Activated CD8-positive, alpha-beta memory T cell treated with anti-CD3 and anti-CD28 coated beads, Interleukin-2, amount 10 ng/mL, durations not matched to agents 7 days and 5 days (primary cell): Measurements from ENCODE around the gene TADA2B. TPM values are rescaled to one million over a fixed set of nuclear protein-coding genes. Genes with fewer than 3 reads are reported as not detected.

ENCODE experiments used
- ATAC-seq: fragments of 150-1000 bp; cut with Tn5 transposase; one replicate; pipeline ENCODE4 v1.10.0; 2021; ENCODE audit warnings: moderate library complexity
- CTCF ChIA-PET: fragments of 350-600 bp; sonication (Branson Sonifier 250); formaldehyde crosslinking; loops from one replicate; lab custom pipeline; 2021; ENCODE audit warnings: antibody characterized with exemption; lab: Charles Lee
- DNase-seq: peaks from one replicate; pipeline ENCODE4 v3.0.0-alpha.2; 2020
- H3K27ac Mint-ChIP-seq: one replicate; pipeline ENCODE4 v1.8.0; 2021; ENCODE audit warnings: mild to moderate bottlenecking, mixed read lengths
- H3K27me3 Mint-ChIP-seq: one replicate; pipeline ENCODE4 v1.8.0; 2021; ENCODE audit warnings: mixed read lengths
- H3K36me3 Mint-ChIP-seq: one replicate; pipeline ENCODE4 v1.8.0; 2021; ENCODE audit warnings: mild to moderate bottlenecking, mixed read lengths
- H3K4me1 Mint-ChIP-seq: one replicate; pipeline ENCODE4 v1.8.0; 2021; ENCODE audit warnings: mixed read lengths
- H3K4me3 Mint-ChIP-seq: one replicate; pipeline ENCODE4 v1.8.0; 2021; ENCODE audit warnings: mild to moderate bottlenecking, moderate library complexity, mixed read lengths
- H3K9me3 Mint-ChIP-seq: one replicate; pipeline ENCODE4 v1.8.0; 2022; ENCODE audit warnings: low read depth, mixed read lengths
- total RNA-seq, 2 experiments: library from RNA; stranded (reverse); gene quantifications; one replicate each; pipeline ENCODE4 v1.2.3, GENCODE V29; 2021

The TADA2B gene
- total RNA-seq, 2 experiments from 2014 or later: 16.9 to 21.4 TPM

DNA sequence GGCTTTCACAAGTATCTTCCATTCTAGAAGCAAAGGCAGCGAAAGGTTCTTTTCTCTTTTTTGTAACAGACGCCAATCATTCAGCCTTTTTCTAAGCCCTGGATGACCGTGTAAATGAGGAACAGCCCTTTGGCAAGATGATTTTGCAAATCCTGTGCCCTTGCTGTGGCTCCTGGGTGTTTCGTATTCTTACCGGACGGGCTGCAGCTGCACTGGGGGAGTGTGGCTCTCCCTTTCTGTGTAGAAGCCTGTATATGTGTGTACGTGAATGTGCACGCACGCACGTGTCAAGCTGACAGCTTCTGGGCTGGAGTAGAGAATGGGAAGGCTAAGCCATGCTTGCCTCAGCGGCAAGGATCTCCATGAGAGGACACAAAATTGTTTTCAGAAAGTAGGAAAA lies 16.5 kb downstream of the TADA2B start:
- no peak overlapping the region for H3K27ac Mint-ChIP-seq
- H3K9me3 Mint-ChIP-seq: no peaks in the 10 kb centered on the region
- H3K4me1 Mint-ChIP-seq: peaks cover 15% of the 10 kb centered on the region
- H3K4me3 Mint-ChIP-seq: no peak overlapping the region
- H3K36me3 Mint-ChIP-seq: peaks cover 54% of the 10 kb centered on the region
- CTCF ChIA-PET: interaction anchor here (0.9 to 1.7 kb wide), 2 partner anchors 10 to 12 kb away, joined by 3 to 8 read pairs; no protein-coding TSS in a partner anchor
- DNase-seq (no peak), ATAC-seq (no peak)
- H3K27me3 Mint-ChIP-seq: no peaks in the 10 kb centered on the region

DNA sequence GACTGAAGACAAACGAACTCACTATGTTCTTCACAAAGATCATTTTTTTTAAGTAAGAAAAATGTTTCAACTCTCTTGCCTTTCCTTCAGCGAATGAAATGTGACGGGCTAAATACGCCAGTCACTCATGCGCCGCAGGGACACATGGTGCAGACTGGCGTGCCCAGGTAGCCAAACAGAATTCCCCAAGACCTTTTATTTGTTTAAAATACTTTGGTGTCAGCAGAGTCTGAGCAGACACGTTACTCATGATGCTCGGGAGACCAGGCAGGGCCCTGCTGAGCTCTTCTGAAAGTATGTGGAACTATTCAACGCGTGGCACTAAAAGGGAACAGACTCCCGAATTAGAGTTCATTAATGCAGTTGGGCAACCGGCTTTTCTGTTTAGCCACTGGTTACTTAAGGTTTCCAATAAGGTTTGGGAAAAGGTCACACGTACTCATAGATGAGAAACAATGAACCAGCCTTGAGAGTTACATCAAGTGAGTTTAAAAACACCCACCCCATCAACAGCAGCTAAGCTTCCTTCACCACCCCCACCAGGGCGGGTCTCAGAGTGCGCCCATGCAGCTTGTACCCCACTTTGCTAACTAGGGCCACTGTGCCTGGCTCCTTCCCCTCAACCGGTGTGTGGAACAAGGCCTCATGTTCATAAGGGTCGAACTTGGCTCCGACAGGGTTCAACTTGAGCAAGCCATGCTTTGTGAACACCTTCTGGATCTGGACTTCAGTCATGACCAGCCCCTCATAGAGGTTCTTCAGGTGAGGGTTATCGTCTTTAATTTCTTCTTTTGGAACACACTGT lies 17.4 kb downstream of the TADA2B start:
- CTCF ChIA-PET: interaction anchor here (1.7 to 11.0 kb wide), 3 partner anchors 9 to 18 kb away, joined by 8 to 153 read pairs (median 12); partner anchors contain the start of gene TADA2B
- Mint-ChIP-seq H3K27me3 (no peaks in the 10 kb centered on the region), H3K36me3 (peaks cover 55% of the 10 kb centered on the region), H3K9me3 (no peaks in the 10 kb centered on the region), H3K4me1 (peaks cover 20% of the 10 kb centered on the region), H3K27ac (no peak overlapping the region), H3K4me3 (no peak overlapping the region)
- DNase-seq (no peak), ATAC-seq (no peak)

DNA sequence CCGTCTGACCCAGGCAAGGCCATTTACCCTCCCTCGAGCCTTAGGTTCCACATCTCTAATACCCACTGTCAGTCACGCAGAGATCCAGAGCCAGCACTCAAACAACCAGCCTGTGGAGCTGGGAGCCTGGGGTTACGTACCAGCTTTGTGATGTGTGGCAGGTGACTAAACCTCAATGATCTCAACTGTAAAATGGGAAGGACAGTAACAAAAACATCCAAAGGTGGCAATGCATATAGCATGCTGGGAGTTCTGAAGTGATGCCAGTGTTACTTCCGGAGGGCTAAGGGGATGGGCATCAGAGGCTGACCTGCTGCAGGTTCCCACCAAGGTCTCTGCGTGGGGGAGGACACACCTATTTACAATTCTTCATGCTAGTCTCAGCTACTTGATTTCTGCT lies 18.6 kb downstream of the TADA2B start:
- Mint-ChIP-seq H3K9me3 (no peaks in the 10 kb centered on the region), H3K27me3 (no peaks in the 10 kb centered on the region), H3K36me3 (peaks cover 56% of the 10 kb centered on the region), H3K4me1 (peaks cover 32% of the 10 kb centered on the region), H3K27ac (no peak overlapping the region), H3K4me3 (no peak overlapping the region)
- ATAC-seq (no peak), DNase-seq (no peak)
- CTCF ChIA-PET: interaction anchor here (1.5 to 11.0 kb wide), 3 partner anchors 10 to 21 kb away, joined by 4 to 153 read pairs (median 12); partner anchors contain the start of gene TADA2B

DNA sequence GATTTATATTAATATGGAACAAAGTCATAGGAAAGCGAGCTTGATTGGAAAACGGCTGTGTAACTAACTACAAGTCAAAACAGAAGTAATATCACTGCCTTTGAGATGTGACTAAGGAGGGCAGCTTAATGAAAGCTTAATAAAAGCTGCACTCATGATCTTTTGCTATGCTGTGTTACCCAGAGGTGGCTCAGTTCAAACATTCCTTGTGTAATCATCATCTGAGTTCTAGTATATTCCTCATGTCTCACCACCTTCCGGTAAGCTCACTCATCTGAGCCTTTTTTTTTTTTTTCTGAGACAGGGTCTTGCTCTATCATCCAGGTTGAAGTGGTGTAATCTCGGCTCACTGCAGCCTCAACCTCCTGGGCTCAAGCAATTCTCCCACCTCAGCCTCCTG lies 19.6 kb downstream of the TADA2B start:
- Mint-ChIP-seq H3K4me3 (no peak overlapping the region), H3K4me1 (peaks cover 35% of the 10 kb centered on the region), H3K36me3 (peaks cover 58% of the 10 kb centered on the region), H3K9me3 (no peaks in the 10 kb centered on the region), H3K27ac (no peak overlapping the region), H3K27me3 (no peaks in the 10 kb centered on the region)
- DNase-seq (no peak), ATAC-seq (no peak)
- CTCF ChIA-PET: interaction anchor here (1.5 to 11.0 kb wide), 3 partner anchors 9 to 20 kb away, joined by 4 to 153 read pairs (median 12); partner anchors contain the start of gene TADA2B

DNA sequence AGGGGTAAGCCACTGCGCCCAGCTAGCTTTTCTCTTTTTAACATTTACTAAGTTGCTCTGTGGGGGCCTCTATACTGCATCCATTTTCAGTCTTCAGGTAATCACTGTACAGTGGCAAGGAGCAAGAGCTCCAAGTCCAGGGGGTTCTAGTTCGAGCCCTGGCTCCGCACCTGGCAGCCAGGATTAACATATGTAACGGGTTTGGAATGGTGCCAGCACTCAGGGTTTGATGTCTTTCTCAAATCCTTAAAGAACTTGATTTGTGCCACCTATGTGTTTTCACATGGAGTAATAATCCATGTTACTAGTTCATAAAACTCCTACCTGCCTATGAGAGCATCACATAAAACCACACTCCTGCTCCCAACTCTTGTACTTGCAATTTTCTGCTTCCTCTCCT lies 20.2 kb downstream of the TADA2B start:
- H3K27ac Mint-ChIP-seq: peak overlapping the region; percentile 19
- no peak for DNase-seq
- CTCF ChIA-PET: interaction anchor here (1.5 to 11.0 kb wide), 3 partner anchors 8 to 20 kb away, joined by 4 to 153 read pairs (median 12); partner anchors contain the start of gene TADA2B
- ATAC-seq: no peak
- no peaks in the 10 kb centered on the region for H3K27me3 Mint-ChIP-seq
- H3K4me3 Mint-ChIP-seq: no peak overlapping the region
- peaks cover 57% of the 10 kb centered on the region for H3K36me3 Mint-ChIP-seq
- H3K9me3 Mint-ChIP-seq: no peaks in the 10 kb centered on the region
- peaks cover 35% of the 10 kb centered on the region for H3K4me1 Mint-ChIP-seq

DNA sequence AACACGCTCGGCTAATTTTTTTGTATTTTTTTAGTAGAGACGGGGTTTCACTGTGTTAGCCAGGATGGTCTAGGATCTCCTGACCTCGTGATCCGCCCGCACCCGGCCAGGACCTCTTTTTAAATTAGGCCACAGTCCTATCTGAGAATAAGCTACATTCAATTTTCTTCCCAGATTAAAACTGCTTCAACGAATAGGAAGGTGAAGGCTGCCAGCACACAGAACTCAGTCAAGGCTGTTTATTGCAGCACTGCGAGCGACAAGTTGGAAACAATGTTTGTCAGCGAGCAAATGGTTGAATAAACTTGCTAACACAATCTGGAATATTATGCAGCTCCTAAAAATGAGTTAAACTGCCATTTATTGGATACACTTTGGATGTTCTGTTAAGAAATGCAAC lies 22.8 kb downstream of the TADA2B start:
- H3K27me3 Mint-ChIP-seq: peaks cover 2% of the 10 kb centered on the region
- H3K36me3 Mint-ChIP-seq: peaks cover 39% of the 10 kb centered on the region
- H3K4me1 Mint-ChIP-seq: peaks cover 42% of the 10 kb centered on the region
- peak overlapping the region; percentile 87 for H3K4me3 Mint-ChIP-seq
- no peaks in the 10 kb centered on the region for H3K9me3 Mint-ChIP-seq
- DNase-seq (no peak), ATAC-seq (no peak)
- CTCF ChIA-PET: interaction anchor here (0.7 to 11.0 kb wide), 5 partner anchors 23 to 520 kb away, joined by 3 to 153 read pairs (median 5); partner anchors contain the start of genes BLOC1S4 and TADA2B
- no peak overlapping the region for H3K27ac Mint-ChIP-seq

DNA sequence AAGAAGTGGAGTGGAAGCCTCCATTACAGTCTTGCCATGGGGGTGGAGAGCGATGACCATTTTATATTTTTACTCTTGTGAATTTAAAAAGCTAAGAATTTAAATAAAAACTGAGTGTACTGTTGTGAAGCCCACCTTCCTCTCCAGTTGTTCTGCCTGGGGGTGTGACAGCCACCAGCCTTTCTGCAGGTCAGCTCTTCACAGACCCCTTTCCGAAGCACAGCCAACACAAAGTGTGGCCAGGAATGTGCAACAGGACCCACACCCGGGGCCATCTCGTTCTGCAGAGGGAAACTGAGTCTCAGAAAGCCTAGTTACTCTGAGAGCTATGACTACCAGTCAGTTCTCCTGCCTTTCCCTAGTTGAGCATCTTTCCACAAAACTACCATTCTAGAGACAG lies 23.3 kb downstream of the TADA2B start:
- ATAC-seq (no peak), DNase-seq (no peak)
- peak overlapping the region; percentile 87 for H3K4me3 Mint-ChIP-seq
- H3K9me3 Mint-ChIP-seq: no peaks in the 10 kb centered on the region
- peak overlapping the region; percentile 93 for H3K27ac Mint-ChIP-seq
- peaks cover 42% of the 10 kb centered on the region for H3K4me1 Mint-ChIP-seq
- H3K36me3 Mint-ChIP-seq: peaks cover 34% of the 10 kb centered on the region
- CTCF ChIA-PET: interaction anchor here (1.1 to 11.0 kb wide), 9 partner anchors 11 to 392 kb away, joined by 3 to 153 read pairs (median 6); partner anchors contain the start of genes BLOC1S4 and TADA2B
- peaks cover 4% of the 10 kb centered on the region for H3K27me3 Mint-ChIP-seq

DNA sequence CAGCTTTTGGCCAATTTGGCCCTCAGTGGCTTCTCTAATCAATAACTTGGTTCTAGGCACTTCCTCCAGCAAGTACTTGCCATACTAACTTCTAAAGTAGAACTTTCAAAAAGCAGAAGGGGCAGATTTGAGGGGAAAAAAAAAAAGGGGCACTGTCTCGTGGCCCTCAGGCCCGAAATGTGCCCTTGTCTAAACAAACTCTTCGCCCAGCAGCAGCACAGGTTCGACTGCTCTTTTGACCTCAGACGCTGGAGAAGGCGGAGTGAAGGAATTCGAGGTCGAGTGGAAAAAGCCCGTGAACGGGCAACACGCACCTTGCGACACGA lies 23.9 kb downstream of the TADA2B start:
- peak overlapping the region; percentile 93 for H3K27ac Mint-ChIP-seq
- peaks cover 42% of the 10 kb centered on the region for H3K4me1 Mint-ChIP-seq
- no peaks in the 10 kb centered on the region for H3K9me3 Mint-ChIP-seq
- DNase-seq (no peak), ATAC-seq (no peak)
- CTCF ChIA-PET: interaction anchor here (0.8 to 11.0 kb wide), 12 partner anchors 12 to 348 kb away, joined by 3 to 153 read pairs (median 6); partner anchors contain the start of genes BLOC1S4 and TADA2B
- H3K27me3 Mint-ChIP-seq: peaks cover 9% of the 10 kb centered on the region
- H3K36me3 Mint-ChIP-seq: peaks cover 29% of the 10 kb centered on the region
- H3K4me3 Mint-ChIP-seq: peak overlapping the region; percentile 87

DNA sequence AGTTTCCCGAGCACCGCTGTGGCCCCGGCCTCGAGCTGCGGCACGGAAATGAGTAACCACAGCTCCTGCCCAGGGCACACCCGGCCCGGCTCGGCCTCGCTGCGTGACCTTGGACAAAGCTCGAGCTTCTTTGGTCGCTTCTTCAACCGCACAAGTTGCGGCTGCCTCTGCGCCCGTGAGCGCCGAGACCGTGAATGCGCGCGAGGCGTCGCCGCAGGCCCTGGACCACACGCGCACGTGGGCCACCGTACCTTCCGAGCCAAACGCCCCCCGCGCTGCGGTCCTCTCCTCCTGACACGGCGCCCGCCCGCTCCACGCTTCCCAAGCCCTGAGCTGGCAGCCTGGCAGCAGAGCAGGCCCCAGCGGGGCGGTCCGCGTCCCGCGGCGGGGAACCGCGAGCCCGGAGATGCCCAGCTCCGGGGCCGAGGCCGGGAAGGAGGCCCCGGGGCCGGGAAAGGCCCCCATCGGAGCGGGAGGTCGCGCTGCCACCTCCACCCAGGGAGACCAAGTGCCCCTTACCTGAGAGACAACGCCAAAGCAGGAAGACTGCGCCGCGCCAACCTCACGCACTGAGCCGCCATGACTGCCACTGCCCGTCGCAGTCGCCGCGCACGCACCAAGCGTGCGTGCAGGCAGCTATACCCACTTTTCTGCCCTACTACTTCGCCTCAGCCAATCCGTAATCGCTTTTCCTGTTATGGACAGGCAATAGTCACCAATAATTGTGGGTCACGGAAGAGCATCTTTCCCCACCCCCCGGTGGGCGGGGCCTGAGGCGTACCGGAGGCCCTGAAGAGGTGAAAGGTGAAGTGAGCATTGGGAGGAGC lies 24.5 kb downstream of the TADA2B start, which contains the start of gene GRPEL1:
Gene GRPEL1, minus strand, starts transcription at position 613 of the 827 bp plus-strand sequence. Its CDS starts 32 bp downstream, at position 581.
- DNase-seq: peak; percentile 100
- peak within 1 kb of the TSS; percentile 93 for H3K27ac Mint-ChIP-seq
- CTCF ChIA-PET: interaction anchor here (0.8 to 11.0 kb wide), 21 partner anchors 12 to 735 kb away, joined by 3 to 153 read pairs (median 5); partner anchors contain the start of genes BLOC1S4, MRFAP1L1 and TADA2B
- H3K4me1 Mint-ChIP-seq: peaks cover 42% of the 10 kb centered on the region
- H3K27me3 Mint-ChIP-seq: peaks cover 14% of the 10 kb centered on the region
- H3K4me3 Mint-ChIP-seq: peak within 1 kb of the TSS; percentile 87
- ATAC-seq: peak; percentile 93
- H3K9me3 Mint-ChIP-seq: no peaks in the 10 kb centered on the region
- H3K36me3 Mint-ChIP-seq: peaks cover 25% of the 10 kb centered on the region

DNA sequence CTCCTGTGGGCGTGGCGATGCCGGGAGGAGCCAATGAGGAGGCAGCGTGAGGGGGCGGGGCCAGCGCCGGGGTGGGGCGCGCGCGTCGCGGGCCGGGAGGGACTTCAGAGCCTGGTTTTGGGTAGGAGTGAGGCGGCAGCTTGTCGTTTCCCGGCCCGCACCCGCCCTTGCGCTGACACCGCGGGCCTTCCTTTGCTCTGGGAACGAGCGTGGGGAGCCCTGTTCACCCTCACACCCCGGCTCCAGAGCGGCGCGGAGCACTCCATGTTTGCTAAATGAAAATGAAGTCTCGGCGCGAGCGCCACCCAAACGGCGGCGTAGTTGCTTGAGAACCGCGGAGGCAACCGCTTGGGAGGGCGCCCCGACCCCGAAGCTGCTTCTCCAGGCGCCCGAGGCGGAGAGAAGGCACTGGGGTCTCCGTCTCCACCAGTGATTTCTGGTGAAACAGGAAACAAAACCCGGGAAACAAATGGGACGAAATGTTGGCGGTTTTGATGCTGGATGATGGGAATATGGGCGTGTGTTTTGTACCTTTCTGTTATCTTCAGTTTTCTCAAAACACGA lies 25.2 kb downstream of the TADA2B start:
- H3K9me3 Mint-ChIP-seq: no peaks in the 10 kb centered on the region
- CTCF ChIA-PET: interaction anchor here (0.6 to 11.0 kb wide), 22 partner anchors 9 to 734 kb away, joined by 3 to 153 read pairs (median 6); partner anchors contain the start of genes BLOC1S4, MRFAP1L1 and TADA2B
- no peak for ATAC-seq

DNA sequence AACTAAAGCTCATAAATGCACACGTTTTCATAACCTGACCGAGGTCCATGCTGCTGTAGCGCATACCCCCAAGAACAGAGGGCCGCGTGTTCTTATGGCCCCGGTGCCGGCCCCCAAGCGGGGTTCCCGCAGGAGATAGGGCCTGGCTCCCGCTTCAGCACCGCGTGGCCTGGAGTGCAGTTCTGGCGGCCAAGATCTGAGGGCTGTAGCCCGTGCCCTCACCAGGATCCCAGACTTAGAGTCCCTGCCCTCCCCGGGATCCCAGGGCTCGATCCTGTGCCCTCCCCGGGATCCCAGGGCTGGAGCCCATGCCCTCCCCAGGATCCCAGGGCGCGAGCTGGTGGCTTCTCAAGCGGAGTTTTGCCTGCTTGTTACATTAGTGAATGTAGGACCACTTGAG lies 25.7 kb downstream of the TADA2B start:
- ATAC-seq (no peak), DNase-seq (no peak)
- Mint-ChIP-seq H3K4me3 (peak overlapping the region; percentile 87), H3K27me3 (peaks cover 14% of the 10 kb centered on the region), H3K36me3 (peaks cover 16% of the 10 kb centered on the region), H3K9me3 (no peaks in the 10 kb centered on the region), H3K27ac (peak overlapping the region; percentile 93), H3K4me1 (peaks cover 40% of the 10 kb centered on the region)
- CTCF ChIA-PET: interaction anchor here (0.6 to 11.0 kb wide), 17 partner anchors 9 to 734 kb away, joined by 3 to 153 read pairs (median 8); partner anchors contain the start of genes BLOC1S4 and TADA2B

More for the DNA sequence above, 25.2 kb downstream of the TADA2B start:
- peak overlapping the region; percentile 93 for H3K27ac Mint-ChIP-seq
- H3K4me3 Mint-ChIP-seq: peak overlapping the region; percentile 87
- no peak for DNase-seq
- H3K36me3 Mint-ChIP-seq: peaks cover 20% of the 10 kb centered on the region
- H3K4me1 Mint-ChIP-seq: peaks cover 42% of the 10 kb centered on the region
- H3K27me3 Mint-ChIP-seq: peaks cover 14% of the 10 kb centered on the region
